H1 (cell line): ENCODE data around the gene IL18RAP. TPM values are rescaled to one million over a fixed set of nuclear protein-coding genes. Genes with fewer than 3 reads are reported as not detected.

ENCODE experiments used
- CTCF ChIA-PET: fragments of 300-600 bp; sonication (Branson Sonifier 250); formaldehyde crosslinking; loops from one replicate; lab custom pipeline; 2021; ENCODE audit not compliant: partially characterized antibody; lab: Charles Lee
- POLR2A ChIA-PET: fragments of 300-600 bp; sonication (Branson Sonifier 250); formaldehyde crosslinking; loops from one replicate; lab custom pipeline; 2021; ENCODE audit warnings: inconsistent platforms; ENCODE audit not compliant: partially characterized antibody; lab: Charles Lee
- DNase-seq, 2 experiments: peaks; one replicate each; pipeline versions ENCODE4 v3.0.0 to v3.0.0-alpha.2; 2010 to 2022; ENCODE audit warnings: low spot score in 2 of 2, low read depth in 1 of 2, mixed read lengths in 1 of 2
- FAIRE-seq: peaks from 2 replicates; lab custom pipeline; 2011; peaks lifted over from hg19 to GRCh38; lab: Jason Lieb, UNC
- H2AFZ ChIP-seq: 2 replicates; pipeline ENCODE4 v1.8.1; 2012; ENCODE audit warnings: low read length, inconsistent platforms
- H2AK5ac ChIP-seq: 2 replicates; pipeline ENCODE4 v1.6.1; 2013; ENCODE audit warnings: low read depth, low read length
- H2BK120ac ChIP-seq: replicated peaks from 2 replicates; pipeline ENCODE3; 2013; ENCODE audit warnings: low read depth, low read length, inconsistent platforms
- H2BK12ac ChIP-seq: 2 replicates; pipeline ENCODE4 v1.6.1; 2013; ENCODE audit warnings: low read depth, low read length
- H2BK15ac ChIP-seq: 2 replicates; pipeline ENCODE4 v1.6.1; 2013; ENCODE audit warnings: low read length
- H2BK20ac ChIP-seq: 2 replicates; pipeline ENCODE4 v1.6.1; 2013; ENCODE audit warnings: low read length
- H2BK5ac ChIP-seq: 2 replicates; pipeline ENCODE4 v1.6.1; 2013; ENCODE audit warnings: low read depth, low read length
- H3K14ac ChIP-seq: 2 replicates; pipeline ENCODE4 v1.6.1; 2013; ENCODE audit warnings: inconsistent platforms; ENCODE audit not compliant: insufficient read length
- H3K18ac ChIP-seq: 2 replicates; pipeline ENCODE4 v1.6.1; 2013; ENCODE audit warnings: low read length; ENCODE audit errors: extremely low read depth
- H3K23ac ChIP-seq: 2 replicates; pipeline ENCODE4 v1.6.1; 2013; ENCODE audit warnings: inconsistent platforms; ENCODE audit not compliant: insufficient read length
- H3K23me2 ChIP-seq: 2 replicates; pipeline ENCODE4 v1.6.1; 2013; ENCODE audit warnings: low read depth, low read length
- H3K27ac ChIP-seq: 2 replicates; pipeline ENCODE4 v1.6.1; 2011; ENCODE audit warnings: low read depth, low read length, inconsistent platforms
- H3K27me3 ChIP-seq, 4 experiments: replicated peaks in 1 of 4; 1 replicate in 1 of 4; 2 replicates in 3 of 4; pipeline versions ENCODE4 v1.6.1 to v1.8.1; 2011 to 2013; ENCODE audit warnings: low read length in 3 of 4, mild to moderate bottlenecking in 3 of 4, inconsistent platforms in 2 of 4, mixed read lengths in 2 of 4, moderate library complexity in 1 of 4; ENCODE audit not compliant: control insufficient read depth in 3 of 4, insufficient read depth in 3 of 4; ENCODE audit errors: extremely low read depth in 1 of 4
- H3K36me3 ChIP-seq, 4 experiments: 2 replicates each; pipeline versions ENCODE4 v1.6.1 to v1.8.1; 2011 to 2013; ENCODE audit warnings: mild to moderate bottlenecking in 4 of 4, low read length in 3 of 4, moderate library complexity in 2 of 4, control low read depth in 1 of 4, inconsistent platforms in 1 of 4; ENCODE audit not compliant: insufficient read depth in 4 of 4, control insufficient read depth in 2 of 4
- H3K4ac ChIP-seq: replicated peaks from 2 replicates; pipeline ENCODE3; 2013; ENCODE audit warnings: low read length, low read depth, mixed read lengths, inconsistent platforms; ENCODE audit not compliant: insufficient read length
- H3K4me1 ChIP-seq, 4 experiments: replicated peaks in 1 of 4; 1 replicate in 1 of 4; 2 replicates in 3 of 4; pipeline versions ENCODE4 v1.6.1 to v1.8.1; 2011 to 2013; ENCODE audit warnings: low read length in 3 of 4, inconsistent platforms in 2 of 4, mixed read lengths in 1 of 4; ENCODE audit not compliant: insufficient read depth in 4 of 4, control insufficient read depth in 3 of 4
- H3K4me2 ChIP-seq, 2 experiments: 2 replicates each; pipeline versions ENCODE4 v1.6.1 to v1.8.1; 2011 to 2013; ENCODE audit warnings: low read depth in 2 of 2, low read length in 2 of 2, control low read depth in 1 of 2, inconsistent platforms in 1 of 2, mild to moderate bottlenecking in 1 of 2; ENCODE audit not compliant: insufficient read depth in 1 of 2
- H3K4me3 ChIP-seq, 4 experiments: fragments of 200-600, 300-600 bp in 1 of 4; sonication (generic), shearing (Covaris generic), sonication (Bioruptor Twin) in 1 of 4; 2 replicates each; pipeline versions ENCODE4 v1.5.1 to v1.8.1; 2011 to 2016; ENCODE audit warnings: low read length in 4 of 4, low read depth in 3 of 4, control low read depth in 2 of 4, inconsistent platforms in 2 of 4, mild to moderate bottlenecking in 2 of 4, mixed read lengths in 1 of 4, moderate library complexity in 1 of 4; ENCODE audit not compliant: insufficient read depth in 2 of 4; ENCODE audit errors: extremely low read depth in 1 of 4
- H3K56ac ChIP-seq: replicated peaks from 2 replicates; pipeline ENCODE3; 2013; ENCODE audit warnings: low read depth, mild to moderate bottlenecking, mixed read lengths, low read length, inconsistent platforms; ENCODE audit not compliant: insufficient read length
- H3K79me1 ChIP-seq: 2 replicates; pipeline ENCODE4 v1.6.1; 2013; ENCODE audit warnings: low read depth, low read length, control low read depth
- H3K79me2 ChIP-seq, 2 experiments: 2 replicates each; pipeline versions ENCODE4 v1.6.1 to v1.8.1; 2012 to 2013; ENCODE audit warnings: low read length in 2 of 2, mild to moderate bottlenecking in 2 of 2, inconsistent platforms in 1 of 2; ENCODE audit not compliant: insufficient read depth in 2 of 2, control insufficient read depth in 1 of 2
- H3K9ac ChIP-seq, 4 experiments: replicated peaks in 1 of 4; 1 replicate in 1 of 4; 2 replicates in 3 of 4; pipeline versions ENCODE4 v1.6.1 to v1.8.1; 2011 to 2013; ENCODE audit warnings: low read depth in 3 of 4, low read length in 3 of 4, control low read depth in 2 of 4, mild to moderate bottlenecking in 2 of 4, moderate library complexity in 2 of 4, inconsistent platforms in 1 of 4; ENCODE audit errors: extremely low read depth in 1 of 4
- H3K9me3 ChIP-seq, 2 experiments: 2 replicates each; pipeline versions ENCODE4 v1.6.1 to v1.8.1; 2012 to 2013; ENCODE audit warnings: mild to moderate bottlenecking in 2 of 2, moderate library complexity in 2 of 2, control low read depth in 1 of 2, inconsistent platforms in 1 of 2, low read depth in 1 of 2, low read length in 1 of 2, mixed read lengths in 1 of 2; ENCODE audit not compliant: insufficient read depth in 2 of 2
- H4K20me1 ChIP-seq, 2 experiments: replicated peaks in 1 of 2; 2 replicates each; pipeline versions ENCODE3 to v1.8.1; 2011 to 2013; ENCODE audit warnings: inconsistent platforms in 2 of 2, low read length in 2 of 2, mild to moderate bottlenecking in 1 of 2; ENCODE audit not compliant: insufficient read depth in 2 of 2, control insufficient read depth in 1 of 2
- H4K5ac ChIP-seq: 2 replicates; pipeline ENCODE4 v1.6.1; 2013; ENCODE audit warnings: low read length, low read depth, mixed read lengths, inconsistent platforms; ENCODE audit not compliant: insufficient read length
- H4K8ac ChIP-seq: 2 replicates; pipeline ENCODE4 v1.8.0; 2013; ENCODE audit warnings: mild to moderate bottlenecking, moderate library complexity, low read length, inconsistent platforms; ENCODE audit not compliant: insufficient read depth; ENCODE audit errors: extremely low read depth
- H4K91ac ChIP-seq: replicated peaks from 2 replicates; pipeline ENCODE3; 2013; ENCODE audit warnings: low read length, mixed read lengths, inconsistent platforms; ENCODE audit not compliant: insufficient read length
- EP300 ChIP-seq, 2 experiments: IDR thresholded peaks; 1 replicate in 1 of 2; 2 replicates in 1 of 2; pipeline ENCODE4 v1.6.1; 2011 to 2012; ENCODE audit warnings: low read depth in 2 of 2, low read length in 2 of 2, mild to moderate bottlenecking in 2 of 2, borderline replicate concordance in 1 of 2, inconsistent platforms in 1 of 2, moderate library complexity in 1 of 2
- EZH2 ChIP-seq: fragments of 200-600 bp; sonication (generic); IDR thresholded peaks from 2 replicates; pipeline ENCODE4 v1.7.1; 2012; ENCODE audit warnings: low read depth, mild to moderate bottlenecking, moderate library complexity, low read length, inconsistent platforms; ENCODE audit not compliant: severe bottlenecking
- MAFK ChIP-seq: IDR thresholded peaks from 2 replicates; pipeline ENCODE4 v1.6.1; 2012; ENCODE audit warnings: low read depth, mild to moderate bottlenecking, improper control_type of control experiment, low read length
- SP4 ChIP-seq: IDR thresholded peaks from 2 replicates; pipeline ENCODE4 v1.6.1; 2012; ENCODE audit warnings: low read length, inconsistent platforms
- TEAD4 ChIP-seq: IDR thresholded peaks from 2 replicates; pipeline ENCODE4 v1.6.1; 2012; ENCODE audit warnings: low read depth, low read length, inconsistent platforms, mixed read lengths
- ZNF274 ChIP-seq: IDR thresholded peaks from 2 replicates; pipeline ENCODE4 v1.7.0; 2012; ENCODE audit warnings: low read length, borderline replicate concordance; ENCODE audit errors: extremely low read depth
- WGBS, 2 experiments: shearing (Covaris generic) in 1 of 2; methylation state at CpG; one replicate each; pipeline versions ENCODE4 v1.1.6 to v1.1.7; 2013 to 2015; ENCODE audit warnings: low lambda C conversion rate in 2 of 2, mixed read lengths in 2 of 2, inconsistent platforms in 1 of 2, low coverage in 1 of 2, missing lambda C conversion rate in 1 of 2; ENCODE audit not compliant: insufficient replicate concordance in 2 of 2, insufficient coverage in 1 of 2, insufficient read length in 1 of 2; ENCODE audit errors: extremely low coverage in 1 of 2, missing lambda C conversion rate in 1 of 2; 5-methylcytosine and 5-hydroxymethylcytosine counted together
- polyA plus RNA-seq, 7 experiments: library from polyadenylated mRNA; depleted of rRNA in 3 of 7; stranded (reverse) in 5 of 7; unstranded in 2 of 7; fragments of >200 nt in 5 of 7; fragments of 200-250 nt in 2 of 7; gene quantifications; 1 replicate in 5 of 7; 2 replicates in 1 of 7; 4 replicates in 1 of 7; pipeline versions ENCODE4 v1.2.1 to v1.2.3, GENCODE V29; 2011 to 2013; ENCODE audit warnings: missing spikeins in 2 of 7, mixed read lengths in 2 of 7
- total RNA-seq: library from RNA; stranded (reverse); fragmentation: NEBNext Ultra II Directional; extraction: Animal tissue kit (Norgen Biotek cat#: 25700); gene quantifications from 2 replicates; pipeline ENCODE4 v1.2.1, GENCODE V29; 2021

IL18RAP gene
- total and polyA plus RNA-seq, 2 of the 8 experiments (the other 6 are each of a cell fraction or from before 2014, with no cell fraction given) = not detected

GRCh38 chr2:102434655-102435381 lies 11.9 kb downstream of the IL18RAP start:
- no peaks in the 10 kb centered on the region for H3K79me1 ChIP-seq
- H2AK5ac ChIP-seq = no peak overlapping the region
- POLR2A ChIA-PET = no interaction called here
- H3K9me3 ChIP-seq = no peaks in the 10 kb centered on the region
- no peak overlapping the region for H4K8ac ChIP-seq
- H3K27me3 ChIP-seq = no peaks in the 10 kb centered on the region
- 97% methylated on average over 2 of the region's 2 CpGs; no CpG with 5 or more reads in 1 of the 2 experiments for WGBS, 2 experiments
- DNase-seq = no peak
- H2BK20ac ChIP-seq = no peak overlapping the region
- H4K91ac ChIP-seq = no peak overlapping the region
- no peak overlapping the region for H3K56ac ChIP-seq
- H3K23me2 ChIP-seq = no peaks in the 10 kb centered on the region
- no peak for TF ChIP-seq MAFK
- TF ChIP-seq SP4 = no peak
- TF ChIP-seq EZH2 = no peak
- no peak for TF ChIP-seq EP300 (IDR thresholded peaks at IDR 0.05; ENCODE audit: borderline replicate concordance in 1 of 2, low read depth in 2 of 2, low read length in 2 of 2)
- TF ChIP-seq TEAD4 = no peak
- TF ChIP-seq ZNF274 = no peak
- TF ChIP-seq, all 59 proteins: peak for 0
- Histone ChIP-seq H2BK15ac (no peak overlapping the region), H3K4me1 (no peaks in the 10 kb centered on the region), H3K18ac (no peak overlapping the region), H3K4ac (no peak overlapping the region), H2BK12ac (no peak overlapping the region), H2AFZ (no peak overlapping the region), H3K9ac (no peak overlapping the region), H3K23ac (no peak overlapping the region), H3K14ac (no peak overlapping the region), H3K4me3 (no peak overlapping the region), H3K36me3 (no peaks in the 10 kb centered on the region), H4K20me1 (no peaks in the 10 kb centered on the region), H4K5ac (no peak overlapping the region), H3K79me2 (no peaks in the 10 kb centered on the region), H2BK5ac (no peak overlapping the region), H3K4me2 (no peak overlapping the region), H3K27ac (no peak overlapping the region), H2BK120ac (no peak overlapping the region)
- FAIRE-seq = no peak
- CTCF ChIA-PET = interaction anchor here (1.1 to 3.7 kb wide), 2 partner anchors 8 to 10 kb away, joined by 4 to 16 read pairs; no protein-coding TSS in a partner anchor
